GM18858 (cell line): ENCODE results near the gene GJE1.
"Not testable (repeated sequence)": the region's sequence is repeated elsewhere in the genome, so short reads cannot be mapped to it uniquely, and the experiment has no call there.

Experiments used
- ATAC-seq: cut with Tn5 transposase; IDR thresholded peaks from one replicate; pipeline ENCODE4 v1.9.1; 2021; ENCODE audit not compliant: unreplicated experiment

Gene GJE1

GRCh38 chr6:142132625-142133024 lies at the start of gene GJE1:
Gene GJE1 (plus strand): TSS chr6:142132925. CDS start chr6:142133159, 234 bp downstream.
- no peak for ATAC-seq

DNA sequence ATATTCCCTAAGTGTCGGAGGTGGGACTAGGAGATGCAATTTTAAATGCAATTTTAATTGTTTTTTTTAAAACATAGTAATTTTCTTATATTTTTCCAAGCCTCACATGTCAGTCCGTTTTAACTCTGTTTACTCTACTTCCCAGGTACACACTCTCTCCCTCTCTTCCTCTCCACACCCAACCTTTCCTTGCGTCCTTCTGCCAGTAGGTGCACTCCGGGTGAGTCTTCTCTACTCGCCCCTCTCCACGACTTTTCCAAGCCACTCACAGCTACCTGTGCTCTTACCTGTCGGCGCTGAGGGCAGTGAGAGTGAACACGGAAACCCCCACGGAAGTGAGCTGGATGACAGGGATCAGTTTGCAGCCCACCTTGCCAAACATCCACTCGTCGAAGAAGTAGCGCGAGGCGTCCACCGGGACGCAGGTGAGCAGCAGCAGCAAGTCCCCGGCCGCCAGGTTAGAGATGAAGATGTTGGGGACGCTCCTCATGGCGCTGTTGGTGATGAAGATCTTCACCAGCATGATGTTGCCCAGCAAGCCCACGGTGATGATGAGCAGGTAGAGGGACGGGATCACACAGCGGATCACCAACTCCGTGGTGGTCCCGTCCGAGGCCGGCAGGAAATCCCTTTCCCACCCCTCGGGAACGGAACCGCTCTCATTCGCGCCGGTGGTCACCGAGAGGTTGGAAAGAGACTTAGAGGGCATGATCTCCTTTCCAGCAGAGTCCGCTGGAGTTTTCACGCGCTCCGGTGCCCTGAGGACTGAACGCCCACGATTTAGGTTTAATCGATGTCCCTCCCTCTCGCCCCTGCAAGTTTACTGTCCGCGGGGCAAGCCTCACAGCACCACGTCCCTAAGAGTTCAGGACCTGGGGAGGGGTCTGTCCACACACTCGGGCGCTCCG lies 44.5 kb upstream of the GJE1 start:
- no peak for ATAC-seq

- ATAC-seq, result no peak
These were observed 43.9 kb upstream of the GJE1 start for GRCh38 chr6:142088858-142089216.

- ATAC-seq, result not testable (repeated sequence)
These were observed 27.9 kb upstream of the GJE1 start for GRCh38 chr6:142104820-142105219.

DNA sequence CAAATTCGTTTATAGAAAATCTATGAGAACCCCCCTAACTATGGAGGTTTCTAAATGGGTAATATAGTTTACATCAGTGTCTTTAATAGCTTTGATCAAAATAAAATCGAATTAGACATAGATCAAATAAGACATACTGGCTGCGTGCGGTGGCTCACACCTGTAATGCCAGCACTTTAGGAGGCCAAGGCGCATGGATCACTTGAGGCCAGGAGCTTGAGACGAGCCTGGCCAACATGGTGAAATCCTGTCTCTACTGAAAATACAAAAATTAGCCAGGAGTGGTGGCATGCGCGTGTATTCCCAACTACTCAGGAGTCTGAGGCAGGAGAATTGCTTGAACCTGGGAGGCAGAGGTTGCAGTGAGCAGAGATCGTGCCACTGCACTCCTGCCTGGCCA lies 21.9 kb upstream of the GJE1 start:
- ATAC-seq, result not testable (repeated sequence)

DNA sequence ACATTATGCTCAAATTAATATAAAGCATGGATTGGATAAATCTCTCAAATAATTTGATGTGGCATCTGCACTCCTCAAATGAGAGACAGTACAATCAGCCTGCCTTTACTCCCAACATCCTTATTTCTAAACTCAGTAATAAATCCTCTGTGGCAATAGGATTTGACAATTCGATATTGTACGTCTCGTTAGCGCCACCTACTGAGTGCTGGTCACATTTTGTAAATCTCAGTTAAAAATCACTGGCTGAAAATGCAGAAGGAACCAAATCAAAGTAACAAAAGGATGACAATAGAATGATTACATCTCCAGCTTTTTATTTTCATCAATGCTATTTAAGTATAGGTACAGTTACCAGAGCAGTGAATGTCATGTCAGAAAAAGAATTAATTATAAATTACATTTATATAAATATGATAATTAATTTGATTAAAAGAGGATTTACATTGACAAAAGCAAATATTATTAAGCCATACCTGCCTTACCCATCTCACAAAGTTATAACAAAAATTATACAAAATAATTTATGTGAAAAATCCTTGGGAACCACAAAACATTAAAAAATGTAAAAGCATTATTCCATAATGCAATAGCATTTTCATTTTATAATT lies 20.2 kb upstream of the GJE1 start:
- ATAC-seq, result peak; percentile 62

DNA sequence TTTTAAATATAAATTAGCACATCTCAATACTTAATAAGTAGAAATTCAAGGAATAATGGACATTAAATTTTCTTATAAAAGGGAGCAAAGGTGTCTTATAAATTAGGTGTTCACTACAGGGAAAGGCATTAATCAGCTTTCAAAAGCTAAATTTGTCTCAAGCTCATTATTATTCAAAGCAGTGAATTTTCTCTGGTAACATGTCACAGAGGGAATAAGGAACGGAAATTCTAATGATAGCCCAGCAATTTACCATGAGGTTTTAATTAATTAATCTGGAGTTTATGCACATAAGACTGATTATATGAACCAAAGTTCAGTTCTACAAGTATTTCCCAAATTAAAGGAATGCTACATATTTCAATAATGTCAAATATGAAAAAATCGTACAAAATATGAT lies 15.4 kb upstream of the GJE1 start:
- ATAC-seq, result no peak

GRCh38 chr6:142118328-142118727 lies 14.4 kb upstream of the GJE1 start:
- ATAC-seq, result no peak

DNA sequence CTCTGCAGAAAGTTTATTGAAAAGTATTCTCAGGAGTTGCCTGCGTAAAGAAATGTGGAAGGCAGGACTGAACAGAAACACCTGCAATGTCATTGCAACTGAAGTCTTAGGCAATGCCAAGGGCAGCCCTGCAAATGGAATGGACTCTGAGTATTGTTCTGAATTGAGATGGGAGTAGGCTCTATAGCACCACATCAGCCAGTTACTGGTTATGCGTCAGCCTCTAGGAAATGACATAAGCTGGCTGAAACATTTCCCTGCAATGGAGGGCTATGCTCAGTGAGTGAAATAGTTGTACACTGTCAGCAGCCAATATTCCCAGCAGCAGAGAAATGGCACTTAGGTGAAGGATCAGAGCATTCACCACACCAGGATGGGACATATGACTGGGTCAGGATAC lies 13.8 kb upstream of the GJE1 start:
- ATAC-seq, result no peak

GRCh38 chr6:142121342-142121741 lies 11.4 kb upstream of the GJE1 start:
- ATAC-seq, result no peak

DNA sequence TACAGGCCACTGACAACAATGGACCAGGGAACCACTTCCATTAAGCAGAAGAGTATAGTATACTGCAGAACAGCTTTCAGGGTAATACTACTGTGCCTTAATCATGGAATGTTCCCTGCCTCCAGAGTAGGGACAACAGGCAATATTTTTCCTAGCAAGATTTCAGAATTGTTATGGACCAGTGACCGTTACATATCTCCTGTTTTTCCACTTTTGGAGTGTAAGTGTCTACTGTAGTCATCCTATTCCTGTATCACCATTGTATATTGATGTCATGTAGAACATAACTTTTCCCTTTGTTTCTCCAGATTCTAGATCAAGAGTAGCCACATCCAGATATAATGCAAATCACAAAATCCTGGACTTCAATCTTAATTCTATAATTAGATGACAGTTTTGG lies 1.9 kb upstream of the GJE1 start:
- no peak for ATAC-seq

- ATAC-seq, result no peak
These were observed 6.2 kb downstream of the GJE1 start for GRCh38 chr6:142138876-142139275.

DNA sequence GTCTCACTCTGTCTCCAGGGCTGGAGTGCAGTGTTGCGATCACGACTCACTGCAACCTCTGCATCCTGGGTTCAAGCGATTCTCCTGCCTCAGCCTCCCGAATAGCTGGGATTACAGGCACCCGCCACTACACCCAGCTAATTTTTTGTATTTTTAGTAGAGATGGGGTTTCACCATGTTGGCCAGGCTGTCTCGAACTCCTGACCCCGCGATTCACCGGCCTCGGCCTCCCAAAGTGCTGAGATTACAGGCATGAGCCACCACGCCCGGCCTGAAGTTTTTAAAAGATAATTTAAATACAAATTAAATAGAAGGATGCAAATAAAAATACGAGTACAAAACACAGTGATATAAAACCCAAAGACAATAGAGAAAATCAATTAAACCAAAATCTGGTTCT lies 8.8 kb downstream of the GJE1 start:
- not testable (repeated sequence) for ATAC-seq

- ATAC-seq, result peak; percentile 98
These were observed 14.3 kb downstream of the GJE1 start, which contains the start of the genes NMBR and VTA1 for GRCh38 chr6:142146828-142147662. Gene NMBR (minus strand): TSS chr6:142147122. CDS start chr6:142088658, 58,464 bp downstream. Gene VTA1 (plus strand): TSS chr6:142147263. CDS start chr6:142147288, 25 bp downstream.

DNA sequence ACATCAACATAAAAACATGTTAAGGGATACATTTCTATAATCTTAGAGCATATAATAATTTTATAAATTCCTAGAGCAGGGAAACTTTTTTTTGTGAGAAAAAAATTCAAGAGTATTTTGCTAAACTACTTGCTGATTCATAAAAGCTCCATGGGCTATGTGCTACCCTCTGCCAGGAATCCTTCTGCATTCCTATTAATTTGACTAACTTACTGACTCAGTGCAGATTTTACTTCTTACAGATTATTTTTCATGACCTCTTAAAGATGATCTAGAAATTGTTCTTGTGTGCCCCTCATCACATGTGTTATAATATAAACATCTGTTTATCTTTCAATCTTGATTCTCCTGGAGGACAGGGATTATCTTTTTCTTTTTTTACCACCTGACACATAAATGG lies 20.0 kb downstream of the GJE1 start:
- no peak for ATAC-seq

DNA sequence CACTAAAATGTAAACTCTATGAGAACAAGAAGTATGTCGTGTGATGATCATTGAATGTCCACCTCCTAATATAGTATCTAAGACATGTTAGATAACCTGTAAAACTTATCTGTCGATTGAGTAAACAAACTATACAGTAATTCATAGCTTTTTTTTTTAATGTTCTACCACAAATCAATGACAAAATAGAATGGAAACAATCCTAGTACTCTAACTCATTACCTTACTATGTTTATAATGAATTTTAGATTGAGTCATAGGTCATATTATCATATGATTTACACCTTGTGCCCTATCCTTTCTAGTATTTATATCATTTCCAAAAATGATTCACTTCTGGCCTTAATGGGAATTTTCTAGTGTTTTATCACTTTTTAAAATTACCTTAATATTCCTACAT lies 20.5 kb downstream of the GJE1 start:
- ATAC-seq, result no peak

GRCh38 chr6:142154336-142154735 lies 21.6 kb downstream of the GJE1 start:
- ATAC-seq, result no peak

GRCh38 chr6:142155091-142155490 lies 22.4 kb downstream of the GJE1 start:
- no peak for ATAC-seq

DNA sequence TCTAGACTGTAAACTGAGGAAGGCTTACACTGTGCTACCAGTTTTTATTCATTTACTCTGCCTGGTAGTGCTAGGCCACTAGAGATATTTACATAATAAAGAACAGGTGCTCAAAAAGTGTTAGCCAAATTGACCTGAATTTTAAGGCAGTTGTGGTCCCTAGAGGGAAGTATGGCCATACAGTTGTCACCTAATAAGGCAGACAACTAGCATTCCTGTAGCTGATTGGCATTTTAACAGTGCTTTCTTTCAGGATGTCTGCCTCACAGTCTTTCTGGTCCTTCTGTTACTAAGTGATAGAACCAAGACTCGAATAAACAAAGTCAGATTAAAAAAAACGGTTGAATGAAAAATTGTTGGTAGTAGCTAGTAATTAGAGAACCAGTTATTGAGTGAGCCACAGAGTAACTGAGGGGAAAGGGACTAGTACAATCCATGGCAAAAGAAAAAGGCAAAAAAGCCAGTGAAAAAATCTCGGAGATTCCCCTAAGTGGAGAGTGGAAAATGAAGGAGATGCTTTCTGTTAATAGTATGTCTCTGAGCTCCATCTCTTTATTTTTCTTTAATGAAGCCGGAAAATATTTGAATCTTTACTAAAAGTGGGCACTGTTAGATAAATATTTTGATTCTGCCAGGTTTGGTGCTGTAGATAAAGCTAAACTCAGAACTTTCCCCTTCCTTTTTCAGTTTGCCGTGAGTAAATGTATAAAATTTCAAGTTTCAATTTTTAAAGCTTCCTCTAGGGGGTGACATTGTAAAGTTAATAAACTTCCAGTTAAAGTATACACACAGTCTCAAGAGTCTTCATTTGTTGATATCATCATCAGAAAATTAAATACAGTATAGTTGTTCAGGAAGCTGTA lies 23.4 kb downstream of the GJE1 start:
- ATAC-seq, result peak; percentile 33

- ATAC-seq, result not testable (repeated sequence)
These were observed 24.0 kb downstream of the GJE1 start for GRCh38 chr6:142156758-142157068.

- no peak for ATAC-seq
These were observed 30.1 kb downstream of the GJE1 start for GRCh38 chr6:142162780-142163179.
